Measurements from ENCODE around the gene PADI2. TPM values are rescaled to one million over a fixed set of nuclear protein-coding genes. Genes with fewer than 3 reads are reported as not detected.

PADI2 gene
- total RNA-seq, 4 donors from 2014 or later, result 0.29 to 2.8 (median 0.67) TPM

DNA sequence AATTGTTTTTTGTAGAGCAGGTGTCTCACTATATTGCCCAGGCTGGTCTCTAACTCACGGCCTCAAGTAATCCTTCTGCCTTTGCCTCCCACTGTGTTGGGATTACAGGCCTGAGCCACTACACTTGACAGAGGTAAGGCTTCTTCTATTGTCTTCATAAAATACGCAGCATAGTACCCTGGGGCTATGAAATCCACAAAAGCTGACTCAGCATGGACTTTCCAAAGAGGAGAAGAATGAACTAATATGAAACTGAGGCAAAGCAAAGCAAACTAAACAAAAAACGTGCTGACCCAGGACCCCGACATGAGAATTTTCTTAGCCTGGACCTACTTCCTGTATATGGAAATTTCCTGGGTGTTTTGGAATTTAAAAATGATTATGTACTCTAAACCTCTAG is 89.0 kb downstream of the PADI2 start:
- H3K36me3 ChIP-seq, result no peaks in the 10 kb centered on the region
- intact Hi-C loops (cut with DNase I; ENCODE audit: low total_unique reads), result no loop called here
- no peak overlapping the region for H3K27ac ChIP-seq
- H3K4me1 ChIP-seq, result no peaks in the 10 kb centered on the region
- DNase-seq, result no peak
- H3K4me3 ChIP-seq, result no peak overlapping the region
- no peaks in the 10 kb centered on the region for H3K27me3 ChIP-seq
- H3K9me3 ChIP-seq, result no peaks in the 10 kb centered on the region
- TF ChIP-seq CTCF (IDR thresholded peaks at IDR 0.05), result no peak
- TF ChIP-seq POLR2A (IDR thresholded peaks at IDR 0.05), result no peak

DNA sequence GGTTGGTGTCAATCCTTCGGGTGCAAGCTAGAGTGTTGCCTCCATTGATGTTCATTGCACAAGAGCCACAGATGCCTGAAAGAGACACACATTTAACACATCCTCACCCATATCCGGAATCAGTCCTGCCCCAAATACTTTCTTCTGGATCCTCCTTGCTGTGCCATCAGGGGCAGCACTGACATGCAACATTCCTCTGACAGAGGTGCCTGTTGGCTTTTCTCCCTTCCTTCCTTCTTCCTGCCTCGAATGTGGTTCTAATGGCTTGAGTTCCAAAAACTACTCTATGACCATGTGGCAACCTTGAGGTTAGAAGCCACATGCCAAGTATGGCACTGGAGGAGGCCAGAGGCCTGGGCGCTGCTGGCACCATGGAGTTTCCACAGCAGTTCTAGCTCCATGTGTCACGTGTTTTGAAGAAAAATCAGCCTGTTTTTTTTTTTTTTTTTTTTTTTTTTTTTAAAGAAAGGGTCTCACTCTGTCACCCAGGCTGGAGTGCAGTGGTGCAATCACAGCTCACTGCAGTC is 90.5 kb downstream of the PADI2 start:
- H3K4me3 ChIP-seq, result no peak overlapping the region
- H3K9me3 ChIP-seq, result no peaks in the 10 kb centered on the region
- no peaks in the 10 kb centered on the region for H3K4me1 ChIP-seq
- H3K36me3 ChIP-seq, result no peaks in the 10 kb centered on the region
- intact Hi-C loops (cut with DNase I; ENCODE audit: low total_unique reads), result no loop called here
- no peaks in the 10 kb centered on the region for H3K27me3 ChIP-seq
- TF ChIP-seq POLR2A (IDR thresholded peaks at IDR 0.05) (no peak), CTCF (IDR thresholded peaks at IDR 0.05) (no peak)
- H3K27ac ChIP-seq, result no peak overlapping the region
- DNase-seq, result no peak

DNA sequence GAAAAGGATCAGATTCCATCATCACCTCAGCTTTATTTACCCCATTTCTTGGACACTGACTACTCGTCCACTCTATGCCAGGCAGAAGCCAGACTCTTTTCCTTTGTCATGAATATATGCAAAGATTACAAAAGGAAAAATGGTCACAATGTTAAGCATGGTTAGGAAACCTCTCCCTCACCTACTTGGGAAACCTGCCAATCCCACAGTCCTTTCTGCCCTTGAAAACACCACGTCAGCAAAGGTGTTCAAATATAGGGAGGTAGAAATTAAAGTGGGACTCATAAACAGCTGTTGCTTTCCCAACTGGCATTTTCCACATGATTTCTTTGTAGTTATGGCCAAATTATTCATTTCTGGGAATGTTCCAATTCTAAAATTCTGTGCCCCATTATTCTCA is 91.4 kb downstream of the PADI2 start:
- DNase-seq, result no peak
- Histone ChIP-seq H3K4me3 (no peak overlapping the region), H3K9me3 (no peaks in the 10 kb centered on the region), H3K36me3 (no peaks in the 10 kb centered on the region), H3K27me3 (no peaks in the 10 kb centered on the region), H3K4me1 (no peaks in the 10 kb centered on the region), H3K27ac (no peak overlapping the region)
- intact Hi-C loops (cut with DNase I; ENCODE audit: low total_unique reads), result no loop called here
- TF ChIP-seq CTCF (IDR thresholded peaks at IDR 0.05), result no peak
- no peak for TF ChIP-seq POLR2A (IDR thresholded peaks at IDR 0.05)

GRCh38 chr1:17027403-17027802 is 91.8 kb downstream of the PADI2 start:
- Histone ChIP-seq H3K4me1 (no peaks in the 10 kb centered on the region), H3K4me3 (no peak overlapping the region), H3K27ac (no peak overlapping the region), H3K27me3 (no peaks in the 10 kb centered on the region), H3K36me3 (no peaks in the 10 kb centered on the region), H3K9me3 (no peaks in the 10 kb centered on the region)
- intact Hi-C loops (cut with DNase I; ENCODE audit: low total_unique reads), result no loop called here
- TF ChIP-seq CTCF (IDR thresholded peaks at IDR 0.05), result no peak
- DNase-seq, result no peak

- no peaks in the 10 kb centered on the region for H3K36me3 ChIP-seq
- no peak overlapping the region for H3K27ac ChIP-seq
Observed at GRCh38 chr1:17024721-17025120, 94.5 kb downstream of the PADI2 start.

More at GRCh38 chr1:17024721-17025120, 94.5 kb downstream of the PADI2 start:
- H3K4me1 ChIP-seq, result no peaks in the 10 kb centered on the region
- H3K4me3 ChIP-seq, result no peak overlapping the region
- TF ChIP-seq POLR2A (IDR thresholded peaks at IDR 0.05) (no peak), CTCF (IDR thresholded peaks at IDR 0.05) (no peak)
- intact Hi-C loops (cut with DNase I; ENCODE audit: low total_unique reads), result no loop called here
- H3K27me3 ChIP-seq, result no peaks in the 10 kb centered on the region
- H3K9me3 ChIP-seq, result no peaks in the 10 kb centered on the region
- no peak for DNase-seq

All from uterus (tissue), 4 donors.